Measurements from ENCODE around the gene ALDH16A1. TPM values are rescaled to one million over a fixed set of nuclear protein-coding genes. Genes with fewer than 3 reads are reported as not detected.
A peak's percentile ranks its signal among the peaks of the same experiment; 100 is the strongest.

ALDH16A1 gene

DNA sequence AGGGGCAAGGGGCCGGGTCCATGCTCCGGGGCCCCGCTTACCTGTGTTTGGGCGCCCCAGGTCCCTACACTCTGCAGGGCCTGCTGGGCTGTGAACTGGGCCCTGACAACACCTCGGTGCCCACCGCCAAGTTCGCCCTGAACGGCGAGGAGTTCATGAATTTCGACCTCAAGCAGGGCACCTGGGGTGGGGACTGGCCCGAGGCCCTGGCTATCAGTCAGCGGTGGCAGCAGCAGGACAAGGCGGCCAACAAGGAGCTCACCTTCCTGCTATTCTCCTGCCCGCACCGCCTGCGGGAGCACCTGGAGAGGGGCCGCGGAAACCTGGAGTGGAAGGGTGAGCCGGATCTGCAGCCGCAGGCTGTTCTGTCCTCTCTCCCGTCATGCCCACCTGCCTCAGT, 61.1 kb downstream of the ALDH16A1 start:
- H3K27me3 ChIP-seq (ENCODE audit: control insufficient read depth in 3 of 3, insufficient read depth in 3 of 3, low read depth in 1 of 3, low read length in 3 of 3) = no peaks in the 10 kb centered on the region
- no peak overlapping the region for H3K9ac ChIP-seq (ENCODE audit: low read depth, low read length, poor library complexity)
- no peak overlapping the region for H2BK120ac ChIP-seq (ENCODE audit: low read depth, low read length)
- peaks cover 5 to 10% of the 10 kb centered on the region in 2 donors for H3K36me3 ChIP-seq (replicated peaks in 1 of 2; ENCODE audit: control insufficient read depth in 2 of 2, insufficient read depth in 2 of 2, low read length in 2 of 2)
- no CpG with 5 or more reads among the region's 21 CpGs for WGBS, 2 donors (ENCODE audit: extremely low coverage in 2 of 2, insufficient read length in 2 of 2, insufficient replicate concordance in 1 of 2)
- no peaks in the 10 kb centered on the region for H3K9me3 ChIP-seq (replicated peaks in 1 of 2; ENCODE audit: control insufficient read depth in 2 of 2, insufficient read depth in 1 of 2, low read depth in 1 of 2, low read length in 2 of 2)
- no peak overlapping the region for H4K91ac ChIP-seq (ENCODE audit: low read depth, low read length, poor library complexity)
- H2AK5ac ChIP-seq (ENCODE audit: low read depth, low read length) = peak overlapping the region; percentile 96
- H3K4ac ChIP-seq (ENCODE audit: low read length) = no peak overlapping the region
- H2BK15ac ChIP-seq (ENCODE audit: low read length) = no peak overlapping the region
- H3K79me1 ChIP-seq (ENCODE audit: low read depth, low read length) = peaks cover 4% of the 10 kb centered on the region
- no peak overlapping the region for H4K8ac ChIP-seq (ENCODE audit: low read depth, low read length)
- no peak overlapping the region for H3K4me2 ChIP-seq (ENCODE audit: insufficient read depth, low read length, poor library complexity, severe bottlenecking)
- peaks cover 9 to 10% of the 10 kb centered on the region in 2 donors for H3K4me1 ChIP-seq (ENCODE audit: control insufficient read depth in 2 of 2, insufficient read depth in 1 of 2, low read depth in 1 of 2, low read length in 2 of 2)
- H3K4me3 ChIP-seq (ENCODE audit: low read length in 2 of 2) = peak overlapping the region; percentile 71 to 83
- DNase-seq (ENCODE audit: low spot score) = no peak
- H2AFZ ChIP-seq (ENCODE audit: low read length) = no peak overlapping the region
- no peak overlapping the region for H2BK5ac ChIP-seq (ENCODE audit: low read length)
- peak overlapping the region; percentile 82 for H2BK12ac ChIP-seq (ENCODE audit: low read length)
- no peak overlapping the region for H3K23ac ChIP-seq (ENCODE audit: low read depth, low read length, poor library complexity)
- H3K27ac ChIP-seq (replicated peaks; ENCODE audit: low read length) = no peak overlapping the region
- peak overlapping the region; percentile 82 for H3K18ac ChIP-seq (ENCODE audit: low read length)
- H3K14ac ChIP-seq (ENCODE audit: low read length) = no peak overlapping the region

DNA sequence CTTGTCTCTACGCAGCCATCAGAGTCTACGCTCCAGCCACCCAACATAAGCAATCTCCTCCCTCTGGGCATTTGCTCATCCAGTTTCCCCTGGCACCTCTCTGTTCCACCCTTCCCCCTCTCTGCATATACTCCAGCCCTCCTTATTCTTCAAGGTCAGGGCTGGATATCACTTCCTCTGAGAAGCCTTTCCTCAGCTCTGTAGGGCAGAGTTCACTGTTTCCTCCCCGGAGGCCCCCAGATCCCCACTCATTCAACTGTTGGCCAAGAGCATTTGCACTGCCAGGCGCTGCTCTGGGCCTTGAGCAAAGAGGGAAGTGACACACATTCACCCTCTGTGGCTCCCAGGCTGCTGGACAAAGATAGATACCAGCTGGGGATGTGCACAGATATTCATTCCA, 62.7 kb downstream of the ALDH16A1 start:
- Histone ChIP-seq H3K27ac (replicated peaks; ENCODE audit: low read length) (no peak overlapping the region), H3K4ac (ENCODE audit: low read length) (no peak overlapping the region), H2AK5ac (ENCODE audit: low read depth, low read length) (no peak overlapping the region), H3K27me3 (ENCODE audit: control insufficient read depth in 3 of 3, insufficient read depth in 3 of 3, low read depth in 1 of 3, low read length in 3 of 3) (no peaks in the 10 kb centered on the region), H3K9me3 (replicated peaks in 1 of 2; ENCODE audit: control insufficient read depth in 2 of 2, insufficient read depth in 1 of 2, low read depth in 1 of 2, low read length in 2 of 2) (no peaks in the 10 kb centered on the region), H3K14ac (ENCODE audit: low read length) (no peak overlapping the region), H2BK5ac (ENCODE audit: low read length) (no peak overlapping the region), H2BK15ac (ENCODE audit: low read length) (no peak overlapping the region), H3K9ac (ENCODE audit: low read depth, low read length, poor library complexity) (no peak overlapping the region), H3K36me3 (replicated peaks in 1 of 2; ENCODE audit: control insufficient read depth in 2 of 2, insufficient read depth in 2 of 2, low read length in 2 of 2) (peaks cover 5 to 18% of the 10 kb centered on the region in 2 donors), H3K4me3 (ENCODE audit: low read length in 2 of 2) (no peak overlapping the region), H4K8ac (ENCODE audit: low read depth, low read length) (no peak overlapping the region), H3K4me1 (ENCODE audit: control insufficient read depth in 2 of 2, insufficient read depth in 1 of 2, low read depth in 1 of 2, low read length in 2 of 2) (peaks cover 9 to 10% of the 10 kb centered on the region in 2 donors), H3K4me2 (ENCODE audit: insufficient read depth, low read length, poor library complexity, severe bottlenecking) (no peak overlapping the region), H2BK12ac (ENCODE audit: low read length) (no peak overlapping the region), H3K23ac (ENCODE audit: low read depth, low read length, poor library complexity) (no peak overlapping the region), H2BK120ac (ENCODE audit: low read depth, low read length) (no peak overlapping the region), H3K18ac (ENCODE audit: low read length) (no peak overlapping the region), H4K91ac (ENCODE audit: low read depth, low read length, poor library complexity) (no peak overlapping the region), H2AFZ (ENCODE audit: low read length) (no peak overlapping the region), H3K79me1 (ENCODE audit: low read depth, low read length) (peaks cover 4% of the 10 kb centered on the region)
- WGBS, 2 donors (ENCODE audit: extremely low coverage in 2 of 2, insufficient read length in 2 of 2, insufficient replicate concordance in 1 of 2) = no CpG with 5 or more reads among the region's 4 CpGs
- DNase-seq (ENCODE audit: low spot score) = no peak

DNA sequence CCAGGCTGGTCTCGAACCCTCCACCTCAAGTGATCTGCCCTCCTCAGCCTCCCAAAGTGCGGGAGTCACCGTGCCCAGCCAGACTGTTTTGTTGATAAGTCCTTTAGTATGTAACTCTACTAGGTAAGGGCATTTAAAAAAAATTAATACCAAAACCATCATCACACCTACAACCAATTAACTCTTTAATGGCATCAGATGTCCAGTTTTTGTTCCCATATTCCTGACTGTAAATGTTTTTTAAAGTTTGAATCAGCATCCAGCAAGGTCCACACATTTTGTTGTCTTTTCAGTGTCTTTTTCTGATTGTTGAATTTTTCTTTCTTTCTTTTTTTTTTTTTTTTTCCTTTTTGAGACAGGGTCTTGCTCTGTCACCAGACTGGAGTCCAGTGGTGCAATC, 65.0 kb downstream of the ALDH16A1 start:
- Histone ChIP-seq H3K9me3 (replicated peaks in 1 of 2; ENCODE audit: control insufficient read depth in 2 of 2, insufficient read depth in 1 of 2, low read depth in 1 of 2, low read length in 2 of 2) (no peaks in the 10 kb centered on the region), H3K27ac (replicated peaks; ENCODE audit: low read length) (no peak overlapping the region), H4K8ac (ENCODE audit: low read depth, low read length) (no peak overlapping the region), H3K36me3 (replicated peaks in 1 of 2; ENCODE audit: control insufficient read depth in 2 of 2, insufficient read depth in 2 of 2, low read length in 2 of 2) (peaks cover 7 to 28% of the 10 kb centered on the region in 2 donors), H3K79me1 (ENCODE audit: low read depth, low read length) (peaks cover 4% of the 10 kb centered on the region), H3K4me2 (ENCODE audit: insufficient read depth, low read length, poor library complexity, severe bottlenecking) (no peak overlapping the region), H2BK15ac (ENCODE audit: low read length) (no peak overlapping the region), H3K18ac (ENCODE audit: low read length) (no peak overlapping the region), H3K14ac (ENCODE audit: low read length) (no peak overlapping the region), H3K9ac (ENCODE audit: low read depth, low read length, poor library complexity) (no peak overlapping the region), H2BK120ac (ENCODE audit: low read depth, low read length) (no peak overlapping the region), H3K27me3 (ENCODE audit: control insufficient read depth in 3 of 3, insufficient read depth in 3 of 3, low read depth in 1 of 3, low read length in 3 of 3) (no peaks in the 10 kb centered on the region), H3K4ac (ENCODE audit: low read length) (no peak overlapping the region), H3K4me1 (ENCODE audit: control insufficient read depth in 2 of 2, insufficient read depth in 1 of 2, low read depth in 1 of 2, low read length in 2 of 2) (peaks cover 0 to 7% of the 10 kb centered on the region in 2 donors), H2AFZ (ENCODE audit: low read length) (no peak overlapping the region), H2BK12ac (ENCODE audit: low read length) (no peak overlapping the region), H3K23ac (ENCODE audit: low read depth, low read length, poor library complexity) (no peak overlapping the region), H2BK5ac (ENCODE audit: low read length) (no peak overlapping the region), H2AK5ac (ENCODE audit: low read depth, low read length) (no peak overlapping the region), H3K4me3 (ENCODE audit: low read length in 2 of 2) (no peak overlapping the region), H4K91ac (ENCODE audit: low read depth, low read length, poor library complexity) (no peak overlapping the region)
- WGBS, 2 donors (ENCODE audit: extremely low coverage in 2 of 2, insufficient read length in 2 of 2, insufficient replicate concordance in 1 of 2) = no CpG with 5 or more reads among the region's 3 CpGs
- DNase-seq (ENCODE audit: low spot score) = no peak

Small RNA genes within 50 kb of the gene (small RNA-seq; reads per million reads assigned to genes)
- gene COX6CP7 (ENCODE audit: insufficient read depth) = not detected
- 3.9 reads per million, percentile 6 among the genes with 10 or more reads in this experiment for gene MIR150 (ENCODE audit: insufficient read depth)
- gene SNORD32A (ENCODE audit: insufficient read depth) = not detected
- not detected for gene SNORD33 (ENCODE audit: insufficient read depth)
- not detected for gene SNORD34 (ENCODE audit: insufficient read depth)
- not detected for gene SNORD35A (ENCODE audit: insufficient read depth)
- not detected for gene SNORD35B (ENCODE audit: insufficient read depth)

Measured in neuronal stem cell (in vitro differentiated cells).